Ectodermal cell (in vitro differentiated cells): ENCODE data around the gene RAD1.

Experiments
- H3K27ac ChIP-seq: 2 replicates; pipeline ENCODE4 v1.7.0; 2013; ENCODE audit warnings: mild to moderate bottlenecking, low read depth, low read length; ENCODE audit not compliant: insufficient read depth, poor library complexity, severe bottlenecking
- H3K27me3 ChIP-seq: 2 replicates; pipeline ENCODE4 v1.7.0; 2013; ENCODE audit warnings: mild to moderate bottlenecking, low read length; ENCODE audit not compliant: insufficient read depth, control insufficient read depth, poor library complexity, severe bottlenecking
- H3K36me3 ChIP-seq: one replicate; pipeline ENCODE4 v1.7.0; 2013; ENCODE audit warnings: low read length; ENCODE audit not compliant: control insufficient read depth, insufficient read depth
- H3K4me1 ChIP-seq: one replicate; pipeline ENCODE4 v1.7.0; 2013; ENCODE audit warnings: low read length; ENCODE audit not compliant: control insufficient read depth, insufficient read depth
- H3K4me3 ChIP-seq: 2 replicates; pipeline ENCODE4 v1.7.0; 2013; ENCODE audit warnings: low read depth, low read length, control low read depth; ENCODE audit not compliant: insufficient read depth
- H3K9me3 ChIP-seq: 2 replicates; pipeline ENCODE4 v1.7.0; 2013; ENCODE audit warnings: mild to moderate bottlenecking, low read length, moderate library complexity; ENCODE audit not compliant: control insufficient read depth
- WGBS, 2 experiments: methylation state at CpG; one replicate each; pipeline ENCODE4 v1.1.7; 2013; ENCODE audit warnings: missing lambda C conversion rate in 2 of 2; 5-methylcytosine and 5-hydroxymethylcytosine counted together

Gene RAD1

DNA sequence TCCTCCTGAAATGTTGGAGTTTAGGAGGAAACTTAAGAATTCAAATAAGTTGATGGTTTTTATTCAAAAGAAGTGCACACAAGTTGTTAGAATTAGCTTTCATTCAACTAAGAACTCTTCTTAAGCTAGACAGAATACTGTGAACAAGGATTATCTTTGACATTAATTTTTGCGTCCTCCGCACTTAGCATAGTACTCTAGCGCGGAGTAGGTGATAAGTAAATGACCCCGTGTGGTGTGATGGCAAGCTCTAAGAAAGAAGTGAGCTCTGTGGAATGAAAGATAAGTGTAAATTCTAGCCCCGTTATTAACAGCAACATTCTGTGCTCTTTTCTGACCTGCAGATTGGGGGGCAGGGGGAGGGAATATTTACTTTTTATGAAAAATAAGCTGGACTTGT, 1.2 kb upstream of the RAD1 start:
- H3K27me3 ChIP-seq, result no peaks in the 10 kb centered on the region
- peak overlapping the region; percentile 98 for H3K4me3 ChIP-seq
- 17 to 21% methylated on average over 6 of the region's 6 CpGs for WGBS, 2 experiments
- H3K27ac ChIP-seq, result no peak overlapping the region
- H3K4me1 ChIP-seq, result peaks cover 6% of the 10 kb centered on the region
- H3K9me3 ChIP-seq, result no peaks in the 10 kb centered on the region
- H3K36me3 ChIP-seq, result peaks cover 20% of the 10 kb centered on the region

DNA sequence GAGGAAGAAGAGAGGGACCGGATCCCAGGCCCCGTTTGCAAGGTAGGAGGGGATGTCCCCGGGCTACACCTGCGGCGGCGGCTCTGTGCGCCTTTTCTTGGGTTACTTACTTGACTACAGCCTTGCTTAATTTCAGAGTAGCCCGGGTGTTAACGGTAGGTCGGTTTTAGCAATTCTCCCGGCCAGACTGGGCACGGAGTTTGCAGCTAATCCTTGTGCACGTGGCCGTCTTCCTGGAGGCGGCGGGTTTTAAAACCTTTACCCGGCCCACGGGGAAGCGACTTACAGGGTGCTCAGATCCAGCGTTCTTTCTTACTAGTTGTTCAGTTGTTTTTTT, 520 bp upstream of the RAD1 start:
- peaks cover 6% of the 10 kb centered on the region for H3K4me1 ChIP-seq
- peak overlapping the region; percentile 89 for H3K27ac ChIP-seq
- no peaks in the 10 kb centered on the region for H3K27me3 ChIP-seq
- H3K36me3 ChIP-seq, result peaks cover 19% of the 10 kb centered on the region
- 0 to 1% methylated on average over 20 of the region's 20 CpGs for WGBS, 2 experiments
- no peaks in the 10 kb centered on the region for H3K9me3 ChIP-seq
- peak overlapping the region; percentile 98 for H3K4me3 ChIP-seq

DNA sequence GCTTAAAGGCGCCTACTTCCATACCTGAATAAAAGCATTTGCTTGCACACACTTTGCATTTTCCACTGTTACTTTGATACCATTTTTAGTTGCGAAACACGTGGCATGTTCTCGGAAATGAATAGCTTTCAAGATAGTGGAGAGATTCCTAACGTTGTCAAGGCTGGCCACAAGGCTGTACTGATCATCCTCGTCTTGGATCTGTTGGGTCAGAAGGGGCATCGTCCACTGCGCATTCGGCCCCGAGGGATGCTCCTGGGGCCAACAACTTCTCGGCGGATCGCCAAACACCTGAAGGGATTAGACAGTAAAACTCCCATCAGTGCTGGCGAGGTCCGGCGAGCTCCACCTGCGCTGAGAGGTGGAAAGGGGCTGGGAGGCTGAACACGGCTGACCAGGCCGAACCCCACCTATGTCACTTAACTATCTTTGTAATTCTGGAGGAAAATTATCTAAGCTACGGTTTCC, 599 bp downstream of the RAD1 start:
- Histone ChIP-seq H3K9me3 (no peaks in the 10 kb centered on the region), H3K27ac (peak overlapping the region; percentile 89), H3K27me3 (no peaks in the 10 kb centered on the region), H3K4me1 (peaks cover 6% of the 10 kb centered on the region), H3K36me3 (peaks cover 11% of the 10 kb centered on the region), H3K4me3 (peak overlapping the region; percentile 98)
- WGBS, 2 experiments, result 2 to 3% methylated on average over 20 of the region's 20 CpGs

DNA sequence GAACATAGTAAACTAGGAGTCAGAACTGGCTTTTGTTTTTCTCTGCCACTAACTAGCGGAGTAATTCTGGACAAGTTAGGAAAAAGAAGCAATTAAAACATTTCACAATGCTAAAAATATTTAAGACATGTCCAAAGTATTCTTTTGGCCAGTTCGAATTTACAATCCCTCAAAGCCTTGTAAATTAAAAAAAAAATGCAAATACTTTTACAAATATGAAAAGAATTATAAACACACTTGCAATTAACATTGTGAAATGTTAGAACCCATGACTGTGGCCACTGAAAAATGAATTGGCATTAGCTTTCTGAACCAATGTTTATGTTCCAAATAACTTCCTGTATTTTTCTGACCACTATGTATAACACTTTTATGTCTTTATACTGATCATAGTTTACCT, 2.2 kb downstream of the RAD1 start:
- Histone ChIP-seq H3K4me3 (no peak overlapping the region), H3K36me3 (peaks cover 11% of the 10 kb centered on the region), H3K4me1 (peaks cover 6% of the 10 kb centered on the region), H3K9me3 (no peaks in the 10 kb centered on the region), H3K27ac (no peak overlapping the region), H3K27me3 (no peaks in the 10 kb centered on the region)
- 88 to 100% methylated on average over 1 of the region's 2 CpGs for WGBS, 2 experiments

DNA sequence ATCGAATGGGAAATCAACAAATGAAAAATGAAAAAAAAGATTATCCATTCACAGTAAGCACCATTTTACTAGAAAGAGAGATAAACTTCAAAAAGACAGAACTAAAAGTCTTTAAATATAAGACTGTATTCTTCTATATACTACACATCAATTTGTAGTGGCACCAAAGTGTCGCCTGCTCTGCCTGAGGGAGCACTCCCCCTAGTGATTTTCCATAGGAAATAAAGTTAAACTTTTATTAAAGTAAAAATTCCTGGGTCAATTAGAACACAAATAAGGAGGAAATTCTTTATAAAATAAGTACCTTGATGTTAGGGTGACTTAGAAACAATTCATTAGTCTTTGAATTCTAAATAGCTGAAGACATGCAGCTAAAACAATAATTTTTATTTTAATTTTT, 9.7 kb downstream of the RAD1 start:
- WGBS, 2 experiments, result 88% methylated on average over 1 of the region's 2 CpGs; no CpG with 5 or more reads in 1 of the 2 experiments
- Histone ChIP-seq H3K27ac (no peak overlapping the region), H3K27me3 (no peaks in the 10 kb centered on the region), H3K4me3 (no peak overlapping the region), H3K36me3 (no peaks in the 10 kb centered on the region), H3K4me1 (no peaks in the 10 kb centered on the region), H3K9me3 (no peaks in the 10 kb centered on the region)

DNA sequence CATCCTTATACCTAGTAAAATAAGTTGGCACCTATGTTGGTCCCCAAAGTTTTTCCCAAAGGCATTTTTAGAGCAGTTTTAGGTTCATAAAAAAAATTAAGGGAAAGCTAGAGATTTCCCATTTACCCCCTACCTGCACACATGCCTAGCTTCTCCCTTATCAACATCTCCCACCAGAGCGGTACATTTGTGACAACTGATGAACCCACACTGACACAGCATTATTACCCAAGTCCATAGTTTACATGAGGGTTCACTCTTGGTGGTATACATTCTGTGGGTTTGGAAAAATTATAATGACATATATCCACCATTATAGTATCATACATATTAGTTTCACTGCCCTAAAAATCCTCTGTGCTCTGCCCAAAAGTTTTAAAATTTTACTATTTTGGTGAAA, 12.0 kb downstream of the RAD1 start:
- Histone ChIP-seq H3K4me3 (no peak overlapping the region), H3K4me1 (no peaks in the 10 kb centered on the region), H3K36me3 (no peaks in the 10 kb centered on the region), H3K27me3 (no peaks in the 10 kb centered on the region), H3K9me3 (no peaks in the 10 kb centered on the region), H3K27ac (no peak overlapping the region)
- WGBS, 2 experiments, result 79 to 94% methylated on average over 1 of the region's 1 CpG

DNA sequence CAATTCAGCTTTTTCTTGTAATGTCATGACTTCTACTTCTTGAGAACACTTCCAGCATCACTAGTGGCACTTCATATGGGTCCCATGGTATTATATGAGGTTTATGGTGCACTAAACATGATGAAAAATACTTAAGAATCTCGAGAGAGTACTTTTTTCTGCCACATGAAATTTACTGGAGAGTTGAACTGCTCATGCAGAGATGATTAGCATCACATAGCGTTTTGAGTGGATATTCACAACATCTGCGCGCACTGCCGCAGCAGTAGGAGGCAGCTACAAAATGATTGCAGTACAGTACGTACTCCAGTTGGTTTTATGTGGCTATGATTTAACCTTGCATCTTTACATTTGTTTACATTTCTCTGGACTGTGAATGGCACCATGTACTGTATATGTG, 14.7 kb downstream of the RAD1 start:
- Histone ChIP-seq H3K27me3 (no peaks in the 10 kb centered on the region), H3K36me3 (no peaks in the 10 kb centered on the region), H3K27ac (no peak overlapping the region), H3K9me3 (no peaks in the 10 kb centered on the region), H3K4me1 (no peaks in the 10 kb centered on the region), H3K4me3 (no peak overlapping the region)
- WGBS, 2 experiments, result 94 to 95% methylated on average over 6 of the region's 6 CpGs

DNA sequence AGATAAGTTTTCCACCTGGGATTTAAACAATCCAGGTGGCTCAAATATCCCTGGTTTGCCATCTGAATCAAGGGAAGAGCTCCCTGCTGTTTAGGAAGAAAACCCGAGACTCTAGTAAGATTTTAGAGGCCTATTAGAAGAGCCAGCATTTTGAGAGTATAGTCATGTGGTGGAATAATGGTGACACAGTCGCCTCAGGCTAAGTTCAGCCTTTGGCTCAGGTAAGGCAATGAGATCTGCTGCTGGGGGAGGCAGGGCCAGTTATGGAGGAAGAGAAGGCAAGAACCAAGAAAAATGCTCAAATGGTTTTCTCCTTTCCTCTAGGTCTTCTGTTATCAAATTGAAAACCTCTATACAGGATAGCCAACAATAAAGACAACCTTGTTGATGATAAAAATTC, 16.2 kb downstream of the RAD1 start:
- Histone ChIP-seq H3K36me3 (no peaks in the 10 kb centered on the region), H3K4me1 (no peaks in the 10 kb centered on the region), H3K9me3 (no peaks in the 10 kb centered on the region), H3K27ac (no peak overlapping the region), H3K4me3 (no peak overlapping the region), H3K27me3 (no peaks in the 10 kb centered on the region)
- WGBS, 2 experiments, result 83 to 84% methylated on average over 2 of the region's 2 CpGs

DNA sequence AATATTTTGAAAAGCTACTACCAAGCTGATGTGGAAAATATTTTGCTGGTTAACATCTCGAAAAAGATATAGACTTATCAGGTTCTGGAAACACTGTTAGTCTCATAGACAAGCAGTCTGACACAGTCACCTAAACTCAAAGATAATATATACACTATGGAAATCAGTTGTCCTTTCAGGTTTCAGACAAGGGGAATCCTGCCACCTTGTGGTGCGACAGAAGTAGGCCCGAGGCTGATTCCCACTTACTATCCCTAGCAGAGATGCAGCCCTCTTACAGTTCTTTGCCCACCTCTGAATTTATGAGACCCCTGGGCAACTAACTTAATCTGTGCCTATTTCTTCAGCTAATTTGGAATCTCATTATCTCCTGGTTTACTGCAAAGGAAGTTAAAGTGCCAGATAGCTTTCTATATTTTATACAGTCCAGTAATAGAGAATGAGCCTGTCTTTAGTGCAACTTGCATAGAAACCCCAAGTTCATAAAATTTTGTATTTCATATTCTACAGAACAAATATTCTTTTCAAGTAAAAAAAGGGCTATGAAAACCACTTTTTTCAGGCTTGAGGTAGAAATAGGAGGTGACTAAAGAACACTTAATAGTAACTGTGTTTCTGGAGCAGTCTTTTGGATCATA, 16.9 kb downstream of the RAD1 start:
- Histone ChIP-seq H3K27ac (no peak overlapping the region), H3K27me3 (no peaks in the 10 kb centered on the region), H3K36me3 (no peaks in the 10 kb centered on the region), H3K4me3 (no peak overlapping the region), H3K9me3 (no peaks in the 10 kb centered on the region), H3K4me1 (no peaks in the 10 kb centered on the region)
- WGBS, 2 experiments, result 1 to 5% methylated on average over 3 of the region's 3 CpGs

DNA sequence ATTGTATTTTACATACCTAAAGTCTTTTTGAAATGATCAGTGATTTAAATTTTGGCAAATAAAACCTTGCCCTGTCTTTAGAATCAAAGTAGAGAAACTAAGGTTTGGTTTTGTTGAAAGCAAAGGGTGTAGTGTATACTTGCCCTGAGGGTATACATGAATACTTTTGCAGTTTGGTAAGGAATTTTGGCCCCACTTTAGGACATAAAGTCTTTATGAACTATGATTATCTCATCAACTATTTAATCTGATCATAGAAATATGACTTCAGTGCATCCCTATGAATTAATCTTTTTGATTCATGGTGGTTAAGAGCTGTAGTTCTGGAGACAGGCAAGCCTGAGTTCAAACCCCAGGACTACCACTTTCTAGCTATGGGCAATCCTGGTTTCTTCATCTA, 17.7 kb downstream of the RAD1 start:
- H3K27ac ChIP-seq, result no peak overlapping the region
- no peaks in the 10 kb centered on the region for H3K27me3 ChIP-seq
- no peaks in the 10 kb centered on the region for H3K4me1 ChIP-seq
- no peak overlapping the region for H3K4me3 ChIP-seq
- no peaks in the 10 kb centered on the region for H3K36me3 ChIP-seq
- no peaks in the 10 kb centered on the region for H3K9me3 ChIP-seq
